22Rv1 (cell line): ENCODE results near the gene MTHFR.

Experiments used
- CTCF ChIP-seq: fragments of 450-650 bp; IDR thresholded peaks from 2 replicates; pipeline ENCODE4 v1.5.1; 2017; ENCODE audit warnings: mild to moderate bottlenecking
- ZFX ChIP-seq: fragments of 450-650 bp; IDR thresholded peaks from 2 replicates; pipeline ENCODE4 v1.6.1; 2017; ENCODE audit warnings: antibody characterized with exemption, borderline replicate concordance

GRCh38 chr1:11802616-11802972 lies 3.2 kb downstream of the MTHFR start:
- TF ChIP-seq ZFX (no peak), CTCF (no peak)
